Lower lobe of right lung (tissue), 2 donors: ENCODE data around the gene SKP1. TPM values are rescaled to one million over a fixed set of nuclear protein-coding genes. Genes with fewer than 3 reads are reported as not detected.

Experiments used
- ATAC-seq, 2 donors: fragments of 200-7000 bp; cut with Tn5 transposase; one replicate each; pipeline ENCODE4 v1.9.1; 2020 to 2022; ENCODE audit warnings: mild to moderate bottlenecking in 2 of 2, moderate library complexity in 2 of 2
- DNase-seq: peaks from one replicate; pipeline ENCODE4 v3.0.0-alpha.2; 2020
- H3K27ac ChIP-seq: fragments of 200-600 bp; one replicate; pipeline ENCODE4 v1.8.0; 2022
- H3K27me3 ChIP-seq: fragments of 200-600 bp; one replicate; pipeline ENCODE4 v1.8.0; 2022; ENCODE audit warnings: low read depth
- H3K36me3 ChIP-seq: fragments of 200-600 bp; one replicate; pipeline ENCODE4 v1.8.0; 2022; ENCODE audit warnings: mild to moderate bottlenecking
- H3K4me1 ChIP-seq: fragments of 200-600 bp; one replicate; pipeline ENCODE4 v1.8.0; 2022
- H3K4me3 ChIP-seq: fragments of 200-600 bp; one replicate; pipeline ENCODE4 v1.8.0; 2022; ENCODE audit warnings: mild to moderate bottlenecking
- H3K9me3 ChIP-seq: fragments of 200-600 bp; one replicate; pipeline ENCODE4 v1.8.0; 2022
- CTCF ChIP-seq: fragments of 200-600 bp; IDR thresholded peaks from one replicate; pipeline ENCODE4 v1.8.0; 2022; ENCODE audit warnings: antibody characterized with exemption, mild to moderate bottlenecking
- intact Hi-C: fragments of 100-400 bp; cut with DNase I; formaldehyde crosslinking; loops from one replicate; pipeline ENCODE4 v1.11.0; 2022
- total RNA-seq: library from RNA; stranded (reverse); fragmentation: NEBNext Ultra II Directional; extraction: Animal tissue kit (Norgen Biotek cat#: 25700); gene quantifications from one replicate; pipeline ENCODE4 v1.2.1, GENCODE V29; 2021
- donor health status: DM: no; HTN: yes; CAD: no; lungs with severe emphysema.

SKP1 gene
- total RNA-seq, 1 donor from 2014 or later, result 249 TPM

- H3K27me3 ChIP-seq, result no peaks in the 10 kb centered on the region
- DNase-seq (no peak), ATAC-seq (no peak)
- peaks cover 30% of the 10 kb centered on the region for H3K4me1 ChIP-seq
- H3K27ac ChIP-seq, result no peak overlapping the region
- H3K36me3 ChIP-seq, result peaks cover 91% of the 10 kb centered on the region
- no peak for TF ChIP-seq CTCF
- no peak overlapping the region for H3K4me3 ChIP-seq
- H3K9me3 ChIP-seq, result no peaks in the 10 kb centered on the region
- intact Hi-C loops, result no loop called here
These were observed 33.3 kb downstream of the SKP1 start for GRCh38 chr5:134143431-134143830.

DNA sequence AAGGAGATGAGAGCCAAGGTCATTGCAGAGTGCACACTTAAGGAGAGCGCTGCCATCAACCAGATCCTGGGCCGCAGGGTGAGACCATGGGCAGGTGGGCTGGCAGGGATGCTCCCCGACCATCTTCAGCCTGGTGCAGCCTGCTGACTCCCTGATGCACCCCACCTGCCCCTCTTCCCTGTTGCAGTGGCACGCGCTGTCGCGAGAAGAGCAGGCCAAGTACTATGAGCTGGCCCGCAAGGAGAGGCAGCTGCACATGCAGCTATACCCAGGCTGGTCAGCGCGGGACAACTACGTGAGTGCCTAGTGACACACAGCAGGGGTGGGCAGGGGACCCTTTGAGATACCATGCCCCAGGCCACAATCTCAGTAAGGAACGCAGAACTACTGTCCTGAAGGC, 33.9 kb downstream of the SKP1 start:
- H3K27ac ChIP-seq, result no peak overlapping the region
- H3K9me3 ChIP-seq, result no peaks in the 10 kb centered on the region
- ATAC-seq (no peak), DNase-seq (peak; percentile 36)
- H3K27me3 ChIP-seq, result no peaks in the 10 kb centered on the region
- no peak overlapping the region for H3K4me3 ChIP-seq
- no peak for TF ChIP-seq CTCF
- peaks cover 30% of the 10 kb centered on the region for H3K4me1 ChIP-seq
- H3K36me3 ChIP-seq, result peaks cover 85% of the 10 kb centered on the region
- intact Hi-C loops, result no loop called here

GRCh38 chr5:134142052-134142451, 34.7 kb downstream of the SKP1 start:
- H3K4me3 ChIP-seq, result no peak overlapping the region
- peak; percentile 28 for DNase-seq
- TF ChIP-seq CTCF, result no peak
- H3K4me1 ChIP-seq, result peaks cover 33% of the 10 kb centered on the region
- no peaks in the 10 kb centered on the region for H3K27me3 ChIP-seq
- no peaks in the 10 kb centered on the region for H3K9me3 ChIP-seq
- intact Hi-C loops, result no loop called here
- no peak for ATAC-seq
- peaks cover 78% of the 10 kb centered on the region for H3K36me3 ChIP-seq
- H3K27ac ChIP-seq, result no peak overlapping the region

- no peak overlapping the region for H3K27ac ChIP-seq
- DNase-seq (peak; percentile 23), ATAC-seq (no peak)
- H3K9me3 ChIP-seq, result no peaks in the 10 kb centered on the region
- H3K4me1 ChIP-seq, result peaks cover 28% of the 10 kb centered on the region
- peaks cover 78% of the 10 kb centered on the region for H3K36me3 ChIP-seq
- intact Hi-C loops, result no loop called here
- no peak overlapping the region for H3K4me3 ChIP-seq
- no peak for TF ChIP-seq CTCF
- H3K27me3 ChIP-seq, result no peaks in the 10 kb centered on the region
These were observed 35.3 kb downstream of the SKP1 start for GRCh38 chr5:134141331-134142050.

- ATAC-seq (peak; percentile 61 to 73), DNase-seq (peak; percentile 68)
- peak; percentile 81 for TF ChIP-seq CTCF
- H3K36me3 ChIP-seq, result peaks cover 78% of the 10 kb centered on the region
- intact Hi-C loops, result no loop called here
- peaks cover 25% of the 10 kb centered on the region for H3K4me1 ChIP-seq
- H3K27ac ChIP-seq, result no peak overlapping the region
- no peaks in the 10 kb centered on the region for H3K27me3 ChIP-seq
- no peak overlapping the region for H3K4me3 ChIP-seq
- H3K9me3 ChIP-seq, result no peaks in the 10 kb centered on the region
These were observed 36.1 kb downstream of the SKP1 start for GRCh38 chr5:134140530-134141201.
